ENCODE data around the gene IRX4. TPM values are rescaled to one million over a fixed set of nuclear protein-coding genes. Genes with fewer than 3 reads are reported as not detected.

IRX4 gene
- total RNA-seq, 1 experiment from 2014 or later = 44.7 TPM

GRCh38 chr5:1883120-1883924 lies 597 bp upstream of the IRX4 start:
- Mint-ChIP-seq H3K4me1 (ENCODE audit: insufficient read depth, unreplicated experiment) (peaks cover 7% of the 10 kb centered on the region), H3K9me3 (ENCODE audit: unreplicated experiment) (no peaks in the 10 kb centered on the region), H3K27me3 (ENCODE audit: insufficient read depth, unreplicated experiment) (no peaks in the 10 kb centered on the region), H3K36me3 (ENCODE audit: insufficient read depth, unreplicated experiment) (peaks cover 48% of the 10 kb centered on the region), H3K27ac (ENCODE audit: low read depth, unreplicated experiment) (peak overlapping the region; percentile 99), H3K4me3 (ENCODE audit: unreplicated experiment) (peak overlapping the region; percentile 97)
- CTCF ChIA-PET = interaction anchor here (0.5 kb wide), 1 partner anchor 156 kb away, joined by 3 read pairs; no protein-coding TSS in a partner anchor
- intact Hi-C loops (cut with micrococcal nuclease) = loop anchor here (1.0 to 5.0 kb wide), 4 partner anchors 79 to 269 kb away; no protein-coding TSS in a partner anchor
- peak; percentile 58 for DNase-seq (ENCODE audit: unreplicated experiment)
- BruUV-seq (replicated peaks) = TSS peak; percentile 43
- no peak for TF ChIP-seq CTCF (IDR thresholded peaks at IDR 0.05; ENCODE audit: unreplicated experiment)
- POLR2A ChIA-PET = interaction anchor here (0.6 to 10.3 kb wide), 20 partner anchors 11 to 1475 kb away, joined by 3 to 144 read pairs (median 6); partner anchors contain the start of genes MRPL36 and NDUFS6

GRCh38 chr5:1881731-1882336 lies 891 bp downstream of the IRX4 start:
- no peak for DNase-seq (ENCODE audit: unreplicated experiment)
- POLR2A ChIA-PET = interaction anchor here (0.6 to 10.3 kb wide), 8 partner anchors 12 to 92 kb away, joined by 3 to 144 read pairs (median 44); partner anchors contain the start of genes MRPL36 and NDUFS6
- Mint-ChIP-seq H3K9me3 (ENCODE audit: unreplicated experiment) (no peaks in the 10 kb centered on the region), H3K36me3 (ENCODE audit: insufficient read depth, unreplicated experiment) (peaks cover 57% of the 10 kb centered on the region), H3K4me1 (ENCODE audit: insufficient read depth, unreplicated experiment) (peaks cover 5% of the 10 kb centered on the region), H3K27ac (ENCODE audit: low read depth, unreplicated experiment) (peak overlapping the region; percentile 99), H3K27me3 (ENCODE audit: insufficient read depth, unreplicated experiment) (no peaks in the 10 kb centered on the region), H3K4me3 (ENCODE audit: unreplicated experiment) (peak overlapping the region; percentile 97)
- BruUV-seq (replicated peaks) = no TSS peak
- intact Hi-C loops (cut with micrococcal nuclease) = loop anchor here (2.0 to 5.0 kb wide), 3 partner anchors 91 to 270 kb away; no protein-coding TSS in a partner anchor
- CTCF ChIA-PET = no interaction called here
- no peak for TF ChIP-seq CTCF (IDR thresholded peaks at IDR 0.05; ENCODE audit: unreplicated experiment)

- Mint-ChIP-seq H3K27ac (ENCODE audit: low read depth, unreplicated experiment) (peak overlapping the region; percentile 82), H3K27me3 (ENCODE audit: insufficient read depth, unreplicated experiment) (no peaks in the 10 kb centered on the region), H3K4me3 (ENCODE audit: unreplicated experiment) (peak overlapping the region; percentile 65), H3K9me3 (ENCODE audit: unreplicated experiment) (no peaks in the 10 kb centered on the region), H3K36me3 (ENCODE audit: insufficient read depth, unreplicated experiment) (peaks cover 61% of the 10 kb centered on the region), H3K4me1 (ENCODE audit: insufficient read depth, unreplicated experiment) (peaks cover 5% of the 10 kb centered on the region)
- no TSS peak for BruUV-seq (replicated peaks)
- peak; percentile 87 for DNase-seq (ENCODE audit: unreplicated experiment)
- ChIA-PET POLR2A (interaction anchor here (3.5 to 10.3 kb wide), 3 partner anchors 51 to 80 kb away, joined by 20 to 131 read pairs (median 69); partner anchors contain the start of genes MRPL36 and NDUFS6), CTCF (interaction anchor here (0.6 to 0.8 kb wide), 3 partner anchors 81 to 156 kb away, joined by 3 read pairs; no protein-coding TSS in a partner anchor)
- no peak for TF ChIP-seq CTCF (IDR thresholded peaks at IDR 0.05; ENCODE audit: unreplicated experiment)
- intact Hi-C loops (cut with micrococcal nuclease) = loop anchor here (5.0 kb wide), 1 partner anchor 271 kb away; no protein-coding TSS in a partner anchor
These were observed 1.6 kb downstream of the IRX4 start for GRCh38 chr5:1881098-1881572.

Data from MCF 10A (cell line).